HG02840 (cell line): ENCODE measurements around the gene FAM171A2.
"Not testable (repeated sequence)": the region's sequence is repeated elsewhere in the genome, so short reads cannot be mapped to it uniquely, and the experiment has no call there.

Source experiments
- ATAC-seq: cut with Tn5 transposase; IDR thresholded peaks from one replicate; pipeline ENCODE4 v1.9.1; 2021; ENCODE audit warnings: mild to moderate bottlenecking, moderate library complexity, moderate number of reproducible peaks; ENCODE audit not compliant: unreplicated experiment, low FRiP score

The FAM171A2 gene

DNA sequence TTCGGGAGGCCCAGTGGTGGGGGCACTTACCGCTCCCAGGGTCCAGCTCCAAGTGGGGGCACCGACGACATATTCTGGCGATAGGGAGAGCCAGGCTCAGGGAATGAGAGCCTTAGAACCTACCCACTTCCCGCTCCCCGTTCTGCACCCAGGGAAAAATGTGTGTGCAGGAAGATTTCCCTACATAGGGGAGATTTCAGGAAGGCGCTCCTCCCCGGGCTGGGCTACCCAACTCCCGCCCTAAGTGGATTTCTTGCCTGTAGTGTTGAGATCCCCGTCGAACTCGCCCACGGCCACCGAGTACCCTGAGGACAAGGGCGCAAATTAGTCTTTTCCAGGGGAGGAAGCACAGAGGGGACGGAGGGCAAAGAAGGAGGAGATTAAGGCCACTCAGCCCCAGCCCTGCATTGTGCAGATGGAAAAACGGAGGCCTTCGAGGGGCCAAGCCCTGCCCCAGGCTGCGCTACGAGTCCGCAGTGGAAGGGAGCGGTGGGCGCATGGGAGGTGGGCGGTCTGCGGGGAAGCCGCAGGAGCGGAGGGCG is 20.7 kb upstream of the FAM171A2 start:
- no peak for ATAC-seq

DNA sequence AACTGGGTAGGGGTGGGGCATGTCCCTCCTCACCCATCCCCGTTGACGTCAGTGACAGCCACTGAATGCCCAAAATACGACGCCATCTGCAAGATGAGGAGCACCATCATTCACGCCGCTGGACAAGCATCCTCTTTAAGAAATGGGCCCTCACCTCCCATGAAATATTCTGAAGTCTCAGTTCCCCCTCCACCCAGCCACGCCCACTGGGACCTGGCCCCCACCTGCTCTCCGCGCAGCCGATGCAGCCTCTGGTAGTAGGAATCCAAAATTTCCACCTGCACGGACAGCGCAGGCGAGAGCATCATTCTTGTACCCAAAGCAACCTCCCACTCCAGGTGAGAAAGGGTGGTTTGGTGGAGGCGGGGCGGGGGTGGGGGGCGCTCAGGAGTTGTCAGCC is 20.2 kb upstream of the FAM171A2 start:
- no peak for ATAC-seq

DNA sequence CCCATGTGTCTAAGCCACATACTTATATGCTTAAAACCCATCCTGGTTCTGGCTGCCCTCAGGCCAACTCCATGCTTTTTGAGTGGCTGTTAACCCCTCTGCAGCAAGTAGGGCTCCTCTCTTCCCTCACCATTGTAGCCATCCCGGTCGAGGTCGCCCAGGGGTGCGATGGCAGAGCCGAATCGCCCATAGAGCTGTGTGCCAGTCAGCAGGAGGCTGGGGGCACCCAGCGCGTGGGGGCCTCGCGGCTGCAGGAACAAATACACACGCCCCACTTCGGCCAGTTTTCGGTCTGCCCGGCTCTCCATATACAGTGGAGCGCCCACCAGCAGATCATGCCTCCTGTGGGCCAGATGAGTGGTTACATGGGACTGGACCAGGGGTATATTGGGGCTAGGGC is 19.7 kb upstream of the FAM171A2 start:
- no peak for ATAC-seq

DNA sequence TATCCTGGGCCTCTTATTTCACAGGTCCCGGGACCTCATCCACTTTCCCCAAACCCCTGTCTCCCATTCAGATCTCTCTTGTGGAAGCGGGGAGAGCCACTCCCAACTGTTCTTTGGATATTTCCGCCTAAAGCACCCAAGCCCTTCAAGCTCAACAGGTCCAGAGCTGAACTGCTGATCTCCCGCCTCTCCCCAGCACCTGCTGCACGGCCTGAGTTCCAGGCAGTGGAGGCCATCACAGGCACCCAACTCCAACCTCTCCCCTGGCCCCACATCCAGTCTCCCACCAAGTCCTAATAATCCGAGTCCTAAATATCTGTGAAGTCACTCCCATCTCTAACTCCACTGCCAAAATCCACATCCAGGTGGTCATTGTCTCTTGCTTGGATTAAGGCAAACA is 19.3 kb upstream of the FAM171A2 start:
- no peak for ATAC-seq

DNA sequence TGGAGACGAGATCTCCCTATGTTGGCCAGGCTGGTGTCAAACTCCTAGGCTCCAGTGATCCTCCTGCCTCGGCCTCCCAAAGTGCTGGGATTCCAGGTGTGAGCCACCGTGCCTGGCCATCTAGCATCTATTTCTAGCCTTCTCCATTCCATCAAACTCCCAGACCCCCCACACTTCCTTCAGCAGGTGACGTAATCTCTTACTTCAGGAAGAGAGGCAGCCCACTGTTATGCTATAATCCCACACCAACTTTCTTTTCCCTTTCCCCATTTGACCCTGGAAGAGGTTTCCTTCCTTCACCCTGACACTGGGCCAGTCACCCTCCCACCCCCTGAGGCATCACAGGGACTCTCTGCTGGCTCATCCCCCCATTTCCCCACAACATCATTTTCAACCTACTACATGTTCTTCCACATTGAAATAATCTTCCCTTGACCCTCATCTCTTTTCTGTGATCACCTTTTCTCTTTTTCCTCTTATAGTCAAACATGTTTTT is 18.2 kb upstream of the FAM171A2 start:
- no peak for ATAC-seq

DNA sequence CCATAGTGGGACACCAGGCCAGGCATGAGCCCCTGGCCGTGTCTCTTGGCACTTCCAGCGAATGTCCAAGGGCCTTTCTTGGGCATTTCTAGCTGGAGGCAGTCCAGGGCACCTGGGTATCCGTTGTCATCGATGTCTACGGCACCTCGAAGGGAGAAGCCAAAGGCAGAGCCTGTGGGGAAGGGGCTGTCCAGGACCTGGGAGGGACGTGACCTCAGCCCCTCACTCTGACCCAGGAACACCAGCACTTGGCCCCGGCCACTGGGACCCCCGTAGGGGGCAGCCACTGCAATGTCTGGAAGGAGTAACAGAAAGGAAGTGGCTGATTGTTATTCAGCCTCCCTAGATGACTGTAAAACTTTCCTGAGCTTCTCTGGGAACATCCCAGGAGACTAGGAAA is 17.1 kb upstream of the FAM171A2 start:
- ATAC-seq, result no peak

DNA sequence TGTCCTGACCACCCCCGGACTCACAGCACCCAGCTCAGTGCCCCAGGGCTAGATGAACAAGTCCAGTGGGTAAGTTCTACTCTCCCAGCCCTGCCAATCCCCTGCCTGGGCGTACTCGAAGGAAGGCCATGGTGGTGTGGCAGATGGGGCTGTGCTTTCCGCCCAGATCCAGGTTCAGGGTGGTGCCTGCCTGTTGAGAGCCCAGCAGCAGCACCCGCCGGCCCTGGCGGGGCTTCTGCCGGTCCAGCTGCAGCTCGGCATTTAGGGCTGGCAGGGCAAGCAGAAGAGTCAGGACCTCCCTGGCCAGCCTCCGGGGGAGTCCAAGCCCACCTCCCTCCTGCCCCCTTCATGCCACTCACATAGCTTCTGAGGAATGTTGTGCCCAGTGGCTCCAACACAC is 16.2 kb upstream of the FAM171A2 start:
- ATAC-seq, result no peak

DNA sequence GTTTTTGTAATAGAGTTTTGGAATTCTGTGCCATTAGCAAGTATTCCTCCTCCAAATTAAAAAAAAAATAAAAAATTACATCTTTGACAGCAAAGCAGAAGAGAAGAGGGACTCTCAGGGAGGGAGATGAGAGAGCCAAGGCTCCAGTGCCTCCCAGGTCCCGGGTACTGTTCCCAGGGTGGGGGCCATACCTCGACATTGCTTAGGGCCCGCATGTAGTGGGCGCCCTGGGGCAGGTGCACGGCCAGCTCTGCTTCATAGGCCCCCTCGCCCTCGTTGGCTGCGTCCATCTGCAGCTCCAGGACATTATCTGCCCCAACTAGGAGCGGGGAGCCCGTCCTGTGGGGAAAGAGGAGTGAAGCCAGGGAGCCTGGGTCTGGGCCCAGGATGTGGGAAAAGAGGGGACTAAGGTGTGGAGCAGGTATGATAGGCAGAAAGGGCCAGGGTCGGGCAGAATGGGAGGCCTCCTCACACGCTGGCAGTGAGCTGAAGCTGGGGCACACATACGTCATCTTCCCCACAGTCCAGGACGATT is 14.6 kb upstream of the FAM171A2 start:
- no peak for ATAC-seq

DNA sequence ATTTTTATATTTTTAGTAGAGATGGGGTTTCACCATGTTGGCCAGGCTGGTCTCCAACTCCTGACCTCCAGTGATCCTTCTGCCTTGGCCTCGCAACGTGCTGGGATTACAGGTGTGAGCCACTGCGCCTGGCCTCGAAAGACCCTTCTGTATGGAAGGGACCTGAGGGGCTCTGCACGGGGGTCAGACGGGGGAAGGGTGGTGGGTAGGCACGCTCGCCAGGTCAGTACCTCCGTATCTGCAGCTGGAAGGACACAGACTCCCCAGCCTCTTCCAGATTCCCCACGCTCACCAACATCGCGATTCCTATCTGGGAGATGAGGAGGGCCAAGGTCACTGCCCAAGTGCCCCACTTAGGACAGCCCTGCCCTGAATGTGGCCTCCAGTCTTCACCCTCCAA is 13.1 kb upstream of the FAM171A2 start:
- ATAC-seq, result no peak

DNA sequence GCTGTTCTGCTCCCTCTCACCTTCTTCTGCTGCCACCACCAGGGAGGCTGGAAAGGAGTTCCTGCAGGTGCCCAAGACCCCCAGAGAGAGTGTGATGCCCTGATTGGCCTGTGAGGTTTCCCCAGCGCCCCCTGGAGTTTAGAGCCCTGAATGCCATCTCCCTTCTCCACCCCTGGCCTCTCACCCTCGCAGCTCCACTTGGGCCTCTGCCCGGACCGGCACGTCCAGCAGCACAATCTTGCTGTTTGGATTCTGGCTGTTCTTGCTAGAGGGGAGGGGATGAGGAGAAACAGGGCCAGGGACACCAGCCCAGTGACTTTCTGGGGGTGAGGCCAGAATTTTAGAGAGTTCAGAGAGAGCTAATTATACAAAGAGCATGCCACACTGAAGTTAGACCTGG is 12.5 kb upstream of the FAM171A2 start:
- ATAC-seq, result no peak

DNA sequence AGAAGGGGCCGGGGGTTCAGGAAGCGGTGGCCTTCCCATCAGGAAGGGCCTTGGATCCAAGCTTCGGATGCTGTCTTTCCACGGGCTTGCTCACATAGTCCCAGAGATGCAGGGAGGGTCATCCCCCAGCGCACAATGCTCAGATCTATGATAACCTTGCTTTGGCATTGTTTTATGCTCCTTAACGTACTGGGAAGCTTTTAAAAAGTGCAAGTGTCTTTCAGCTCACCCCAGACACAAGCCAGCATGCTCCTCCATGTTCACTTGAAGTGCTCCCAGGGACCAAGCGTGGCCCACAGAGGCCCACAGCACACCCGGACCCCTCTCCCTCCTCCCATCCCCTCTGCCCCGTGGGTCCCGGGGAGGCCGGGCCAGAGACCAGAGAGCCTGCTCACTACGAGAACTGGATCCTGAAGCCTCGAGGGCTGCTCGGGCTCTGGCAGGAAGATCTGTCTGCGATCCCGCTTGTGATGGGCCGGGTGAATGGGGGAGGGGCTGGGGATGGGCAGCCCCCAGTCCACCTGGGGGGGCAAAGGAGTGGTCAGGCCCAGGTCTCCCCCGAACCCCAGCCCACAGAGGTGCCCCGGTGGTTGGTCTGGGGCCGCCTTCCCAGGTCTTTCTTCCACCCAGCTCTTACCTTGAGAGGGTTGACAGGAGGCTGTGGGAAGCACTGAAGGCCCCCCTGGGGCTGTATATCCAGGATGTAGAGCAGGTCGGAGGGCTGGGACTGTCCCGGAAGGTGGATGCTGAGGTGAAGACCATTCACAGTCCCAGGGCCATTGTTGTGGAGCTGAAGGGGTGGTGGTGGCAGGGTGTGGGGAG is 11.8 kb upstream of the FAM171A2 start:
- no peak for ATAC-seq

DNA sequence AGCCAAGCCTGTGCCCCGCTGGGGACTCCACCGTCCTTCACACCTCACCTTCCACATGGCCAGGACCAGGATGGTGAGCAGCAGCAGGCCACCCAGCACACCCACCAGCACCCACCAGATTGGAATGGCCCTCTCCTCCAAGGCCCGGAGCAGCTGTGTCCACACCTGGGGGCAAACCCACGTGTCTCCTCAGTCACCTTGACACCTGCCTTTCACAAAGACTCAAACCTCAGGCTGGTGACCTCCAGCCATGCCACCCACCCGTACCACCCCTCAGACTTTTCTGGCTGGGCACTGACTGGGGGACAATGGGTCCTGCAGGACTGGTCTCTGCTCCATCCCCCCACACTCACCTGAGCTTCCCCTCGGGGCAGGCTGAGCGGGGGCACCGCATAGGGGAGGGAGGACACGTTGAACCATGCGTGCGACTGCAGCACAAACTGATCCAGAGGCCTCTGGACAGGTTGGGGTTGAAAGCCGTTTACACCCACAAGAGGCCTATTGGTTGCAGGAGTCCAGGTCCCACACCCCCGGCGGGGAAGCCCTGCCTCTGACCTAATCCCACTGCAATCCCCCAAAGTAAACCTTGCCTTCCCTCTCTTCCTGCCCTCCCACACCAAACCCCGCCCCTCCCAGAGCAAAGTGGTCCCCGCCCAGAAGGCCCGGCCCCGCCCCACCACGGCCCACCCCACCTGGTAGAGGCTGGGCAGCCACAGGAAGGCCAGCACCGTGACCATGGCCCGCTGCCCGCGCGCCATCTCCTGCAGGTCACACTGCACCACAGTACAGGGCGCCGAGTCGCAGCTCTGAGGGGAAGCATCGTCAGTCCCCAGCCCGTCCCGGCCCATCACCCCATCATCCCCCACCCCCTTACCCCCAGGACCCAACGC is 10.9 kb upstream of the FAM171A2 start:
- no peak for ATAC-seq

DNA sequence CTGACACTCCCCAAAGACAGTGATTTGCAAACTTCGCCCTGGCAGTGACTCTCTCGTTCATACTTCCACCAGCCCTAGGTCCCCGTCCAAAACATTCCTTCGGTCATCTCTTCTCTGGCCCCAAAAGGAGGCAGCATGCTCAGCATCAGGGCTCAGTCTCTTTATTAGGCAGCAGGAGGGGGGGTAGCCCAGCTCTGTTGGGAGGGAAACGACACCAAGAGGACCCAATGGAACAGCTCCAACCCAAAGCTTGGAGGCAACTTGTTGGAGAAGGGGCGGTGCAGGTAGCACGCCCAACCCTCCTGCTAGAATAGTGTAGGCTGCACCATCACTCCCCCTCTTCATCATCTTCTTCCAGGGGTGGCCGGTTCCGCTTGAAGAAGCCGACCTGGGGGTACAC is 8.4 kb upstream of the FAM171A2 start:
- no peak for ATAC-seq

DNA sequence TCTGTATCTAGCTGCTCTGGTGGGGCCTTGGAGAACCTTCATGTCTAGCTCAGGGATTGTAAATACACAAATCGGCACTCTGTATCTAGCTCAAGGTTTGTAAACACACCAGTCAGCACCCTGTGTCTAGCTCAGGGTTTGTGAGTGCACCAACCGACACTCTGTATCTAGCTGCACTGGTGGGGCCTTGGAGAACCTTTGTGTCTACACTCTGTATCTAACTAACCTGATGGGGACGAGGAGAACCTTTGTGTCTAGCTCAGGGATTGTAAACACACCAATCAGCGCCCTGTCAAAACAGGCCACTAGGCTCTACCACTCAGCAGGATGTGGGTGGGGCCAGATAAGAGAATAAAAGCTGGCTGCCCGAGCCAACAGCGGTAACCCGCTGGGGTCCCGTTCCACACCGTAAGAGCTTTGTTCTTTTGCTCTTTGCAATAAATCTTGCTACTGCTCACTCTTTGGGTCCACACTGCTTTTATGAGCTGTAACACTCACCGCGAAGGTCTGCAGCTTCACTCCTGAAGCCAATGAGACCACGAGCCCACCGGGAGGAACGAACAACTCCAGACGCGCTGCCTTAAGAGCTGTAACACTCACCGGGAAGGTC is 5.9 kb upstream of the FAM171A2 start:
- not testable (repeated sequence) for ATAC-seq

DNA sequence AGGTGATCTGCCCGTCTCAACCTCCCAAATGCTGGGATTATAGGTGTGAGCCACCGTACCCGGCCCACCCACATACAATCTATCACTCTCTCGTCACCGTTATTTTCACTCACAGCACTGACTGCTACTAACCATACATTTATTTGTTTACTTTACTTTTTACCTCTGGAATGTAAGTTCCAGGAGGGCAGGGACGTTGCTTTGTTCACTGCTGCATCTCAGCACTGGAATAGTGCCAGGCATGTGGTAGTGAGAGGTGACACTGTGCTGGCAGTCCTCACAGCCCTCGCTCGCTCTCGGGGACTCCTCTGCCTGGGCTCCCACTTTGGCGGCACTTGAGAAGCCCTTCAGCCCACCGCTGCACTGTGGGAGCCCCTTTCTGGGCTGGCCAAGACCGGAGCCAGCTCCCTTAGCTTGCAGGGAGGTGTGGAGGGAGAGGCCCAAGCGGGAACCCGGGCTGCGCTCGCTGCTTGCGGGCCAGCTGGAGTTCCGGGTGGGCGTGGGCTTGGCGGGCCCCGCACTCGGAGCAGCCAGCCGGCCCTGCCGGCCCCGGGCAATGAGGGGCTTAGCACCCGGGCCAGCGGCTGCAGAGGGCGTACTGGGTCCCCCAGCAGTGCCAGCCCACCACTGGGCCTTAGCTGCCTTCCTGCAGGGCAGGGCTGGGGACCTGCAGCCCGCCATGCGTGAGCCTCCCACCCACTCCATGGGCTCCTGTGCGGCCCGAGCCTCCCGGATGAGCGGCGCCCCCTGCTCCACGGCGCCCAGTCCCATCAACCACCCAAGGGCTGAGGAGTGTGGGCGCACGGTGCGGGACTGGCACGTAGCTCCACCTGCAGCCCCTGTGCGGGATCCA is 5.0 kb upstream of the FAM171A2 start:
- not testable (repeated sequence) for ATAC-seq

DNA sequence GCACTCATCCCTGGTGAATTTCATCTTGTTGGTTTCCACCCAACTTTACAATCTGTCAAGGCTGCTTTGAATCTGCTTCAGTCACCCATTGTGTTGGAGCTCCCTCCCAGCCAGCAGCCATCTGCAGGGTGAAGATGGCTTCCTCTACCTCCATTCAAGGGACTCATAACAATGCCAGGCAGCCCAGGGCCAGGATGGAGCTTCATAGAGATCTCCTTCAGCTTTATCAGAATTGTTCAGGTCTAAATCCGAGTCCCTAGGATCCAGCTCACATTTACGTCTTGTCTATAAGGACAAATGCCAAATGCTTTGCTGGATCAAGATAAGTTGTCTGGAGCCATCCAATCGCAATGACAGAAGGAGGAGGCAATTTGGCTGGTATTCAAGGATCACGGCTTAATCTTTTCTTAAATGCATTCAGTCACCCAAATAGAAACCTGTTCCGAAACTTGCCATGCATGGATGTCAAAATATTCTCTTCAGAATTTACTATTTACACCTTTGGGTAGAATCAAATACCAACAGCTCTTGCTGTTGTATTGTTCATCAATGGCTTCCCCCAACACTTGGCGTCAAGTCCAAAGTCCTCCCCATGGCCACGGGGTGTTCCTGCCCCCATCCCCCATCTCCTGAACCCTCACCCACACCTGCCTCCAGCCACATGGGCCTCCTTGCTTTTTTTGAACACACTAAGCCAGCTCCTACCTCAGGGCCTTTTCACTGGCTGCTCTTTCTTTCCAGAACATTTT is 3.8 kb upstream of the FAM171A2 start:
- no peak for ATAC-seq

DNA sequence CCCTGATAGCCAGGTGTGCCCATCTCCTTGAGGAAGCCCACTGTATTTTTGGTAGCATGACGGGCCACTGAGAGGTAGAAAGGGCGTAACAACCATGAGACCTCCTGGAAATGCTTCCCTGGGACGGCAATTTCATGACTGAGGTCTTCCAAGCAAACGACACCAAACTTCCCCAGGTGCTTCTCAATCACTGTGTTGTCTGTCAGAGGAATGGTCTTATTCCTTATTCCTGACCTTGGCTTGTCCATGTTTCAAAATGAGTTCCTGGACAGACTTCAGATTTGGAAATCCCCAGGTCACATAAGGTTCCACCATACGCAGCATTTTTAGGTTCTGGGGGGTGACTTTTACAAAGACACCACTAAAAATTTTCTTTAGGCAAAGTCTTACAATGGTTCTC is 1.4 kb upstream of the FAM171A2 start:
- ATAC-seq, result not testable (repeated sequence)

DNA sequence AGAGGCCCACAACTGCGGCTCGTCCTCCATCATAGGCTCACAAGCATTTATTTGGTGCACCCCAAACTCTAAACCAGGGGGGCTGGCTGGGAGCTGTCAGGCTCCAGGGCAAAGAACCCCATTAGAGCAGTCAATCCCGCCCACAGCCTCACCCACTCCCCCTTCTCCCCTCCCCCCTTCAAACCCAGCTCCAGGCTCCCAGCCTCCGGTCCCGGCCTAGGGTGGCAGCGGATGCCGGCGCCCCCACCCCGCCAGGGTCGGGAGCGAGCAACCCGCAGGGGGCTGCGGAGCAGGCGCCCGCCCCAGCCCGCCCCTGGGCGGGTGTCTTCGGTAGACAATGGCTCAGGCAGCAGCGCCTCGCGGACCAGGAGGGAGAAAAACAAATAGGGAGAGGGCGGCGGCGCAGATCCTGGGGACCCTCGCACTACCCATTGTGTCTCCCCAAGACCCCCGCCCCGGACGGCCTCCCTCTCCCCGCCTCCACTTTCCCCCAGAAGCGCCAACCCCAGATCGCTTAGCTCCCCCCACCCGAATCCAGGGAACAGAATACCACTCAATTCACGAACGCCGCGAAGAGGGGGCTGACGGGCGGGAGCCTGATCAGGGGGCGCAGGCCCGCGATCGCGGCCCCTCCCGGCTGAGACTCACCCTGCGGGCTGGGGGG is 572 bp downstream of the FAM171A2 start:
- ATAC-seq, result no peak
